Limb (tissue), 2 donors: ENCODE results near the gene TSPAN31.
A peak's percentile ranks its signal among the peaks of the same experiment; 100 is the strongest.
"Not testable (repeated sequence)": the region's sequence is repeated elsewhere in the genome, so short reads cannot be mapped to it uniquely, and the experiment has no call there.

Source experiments
- DNase-seq, 2 donors: peaks; one replicate each; pipeline ENCODE4 v3.0.0-alpha.2; 2016; ENCODE audit errors: extremely low spot score in 2 of 2

The TSPAN31 gene

DNA sequence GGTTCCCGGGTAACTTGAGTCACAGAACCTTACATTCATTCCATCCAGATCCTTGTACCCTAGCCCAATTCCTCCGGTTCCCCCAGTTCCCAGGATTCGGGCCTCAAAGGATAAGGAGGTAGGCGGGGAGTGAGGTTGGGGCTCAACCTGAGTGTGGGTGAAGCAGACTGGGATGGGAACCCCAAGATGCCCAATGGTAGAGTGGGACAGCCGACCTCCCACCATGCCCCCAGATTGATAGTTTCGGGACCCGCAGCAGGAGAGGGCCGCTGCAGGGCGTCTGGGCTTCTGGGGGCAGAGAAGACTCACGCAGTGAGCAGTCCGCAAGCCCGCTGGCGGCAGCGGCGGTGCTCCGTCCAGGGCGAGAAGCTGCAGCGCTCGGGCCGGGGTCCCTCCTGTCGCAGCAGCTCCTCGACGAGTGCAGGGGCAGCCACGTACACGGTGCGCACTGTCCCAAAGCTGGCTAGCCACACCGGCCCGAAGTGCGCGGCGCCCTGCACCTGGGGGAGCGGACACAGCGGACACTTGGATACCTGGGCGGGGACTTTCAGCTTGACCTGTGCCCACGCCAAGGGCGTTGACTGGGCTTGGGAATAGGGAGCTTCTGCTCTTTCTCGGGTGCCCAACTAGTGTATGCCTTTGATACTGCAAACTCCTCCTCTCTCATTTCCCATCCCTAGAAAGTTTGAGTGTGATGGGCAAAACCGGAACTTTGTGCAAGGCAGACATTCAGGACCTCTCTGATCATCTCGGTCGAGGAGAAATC is 21.0 kb downstream of the TSPAN31 start:
- DNase-seq = no peak

DNA sequence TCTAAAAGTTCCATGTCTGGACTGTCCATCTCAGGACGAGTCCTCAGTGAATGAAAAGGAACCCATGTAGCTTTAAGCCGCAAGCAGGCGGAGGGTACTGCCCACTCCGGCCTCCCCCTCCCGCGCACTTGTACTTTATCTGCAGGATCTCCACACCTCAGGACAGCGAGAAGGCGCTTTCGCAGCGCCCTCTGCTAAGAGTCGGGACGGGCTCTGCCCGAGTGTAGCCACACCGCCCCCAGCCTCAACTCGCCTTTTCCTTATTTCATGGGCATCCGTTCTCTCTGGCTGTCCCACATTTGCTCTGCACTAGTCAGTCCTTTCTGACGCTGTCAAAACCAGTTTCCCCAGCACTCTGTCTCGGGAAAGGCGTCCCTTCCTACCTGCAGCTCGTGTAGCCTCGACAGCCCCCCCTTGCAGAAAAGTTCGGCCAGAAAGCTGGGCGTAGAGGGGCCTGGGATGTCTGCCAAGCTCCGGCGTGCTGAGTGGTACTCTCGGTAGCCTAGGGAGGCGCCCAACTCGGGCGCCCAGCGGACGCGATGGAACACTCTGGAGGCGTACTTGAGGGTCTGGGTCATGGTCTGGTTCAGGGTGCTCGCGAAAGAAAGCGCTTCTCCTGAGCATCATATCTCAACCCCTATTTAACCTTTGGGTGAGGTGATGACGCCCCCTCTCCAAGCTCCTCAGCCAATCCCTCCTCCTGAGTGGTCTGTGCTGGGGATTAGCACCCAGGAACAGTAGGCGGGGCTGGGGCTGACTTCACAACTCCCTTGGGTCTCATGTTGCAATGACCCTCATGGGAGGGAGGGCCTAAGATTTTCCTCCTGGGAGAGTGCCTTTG is 21.8 kb downstream of the TSPAN31 start, which contains the start of gene CYP27B1:
Gene CYP27B1, minus strand, starts transcription at position 615 of the 841 bp plus-strand sequence. Its CDS starts 37 bp downstream, at position 578.
- DNase-seq = no peak

DNA sequence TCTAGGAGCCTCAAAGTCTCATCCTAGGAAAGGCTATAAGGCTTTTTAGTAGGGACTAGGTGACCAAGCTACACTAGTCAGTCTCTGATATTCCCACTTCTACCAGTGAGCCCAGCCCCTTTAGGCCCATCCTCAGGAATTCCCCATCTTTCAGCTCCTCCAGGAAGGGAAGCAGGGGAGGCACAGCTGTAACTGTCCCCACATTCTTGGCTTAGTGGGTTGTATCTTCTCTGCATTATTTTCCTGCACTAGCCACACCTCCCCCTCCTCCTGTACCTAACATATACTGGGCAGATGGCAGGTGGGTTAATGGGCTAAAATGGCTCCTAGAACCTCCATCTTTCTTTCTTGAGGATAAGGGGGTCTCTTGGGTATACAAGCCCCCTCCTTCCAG is 22.5 kb downstream of the TSPAN31 start:
- no peak for DNase-seq

DNA sequence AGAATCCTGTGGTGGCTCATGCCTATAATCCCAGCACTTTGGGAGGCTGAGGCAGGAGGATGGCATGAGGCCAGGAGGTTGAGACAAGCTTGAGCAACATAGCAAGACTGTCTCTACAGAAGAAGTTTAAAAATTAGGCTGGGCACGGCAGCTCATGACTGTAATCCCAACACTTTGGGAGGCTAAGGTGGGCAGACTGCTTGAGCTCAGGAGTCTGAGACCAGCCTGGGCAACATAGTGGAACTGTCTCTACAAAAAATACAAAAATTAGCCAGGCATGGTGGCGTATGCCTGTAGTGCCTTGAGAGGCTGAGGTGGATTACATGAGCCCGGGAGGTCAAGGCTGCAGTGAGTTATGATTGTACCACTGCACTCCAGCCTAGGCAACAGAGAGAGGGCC is 23.0 kb downstream of the TSPAN31 start:
- DNase-seq = no peak

DNA sequence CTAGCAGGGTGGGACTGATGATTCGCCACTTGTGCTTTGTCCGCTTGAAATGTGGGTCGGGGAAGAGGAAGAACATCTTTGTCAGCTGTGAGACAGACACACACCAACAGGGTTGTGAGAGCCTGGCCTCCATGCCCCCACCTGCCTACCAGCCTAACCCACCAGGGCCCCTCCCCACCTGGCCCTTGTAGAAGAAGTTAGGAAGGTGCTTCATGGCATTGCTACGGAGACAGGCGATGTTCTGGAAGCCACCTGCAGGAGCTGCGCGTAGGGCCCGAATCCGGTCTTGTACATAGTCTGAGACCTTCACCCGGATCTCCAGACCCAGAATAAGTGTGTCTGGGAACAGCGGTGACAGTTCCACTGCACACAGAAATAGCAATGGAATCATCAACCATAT is 24.8 kb downstream of the TSPAN31 start:
- DNase-seq = no peak

- no peak for DNase-seq
Observed at GRCh38 chr12:57770734-57771133, 25.9 kb downstream of the TSPAN31 start.

DNA sequence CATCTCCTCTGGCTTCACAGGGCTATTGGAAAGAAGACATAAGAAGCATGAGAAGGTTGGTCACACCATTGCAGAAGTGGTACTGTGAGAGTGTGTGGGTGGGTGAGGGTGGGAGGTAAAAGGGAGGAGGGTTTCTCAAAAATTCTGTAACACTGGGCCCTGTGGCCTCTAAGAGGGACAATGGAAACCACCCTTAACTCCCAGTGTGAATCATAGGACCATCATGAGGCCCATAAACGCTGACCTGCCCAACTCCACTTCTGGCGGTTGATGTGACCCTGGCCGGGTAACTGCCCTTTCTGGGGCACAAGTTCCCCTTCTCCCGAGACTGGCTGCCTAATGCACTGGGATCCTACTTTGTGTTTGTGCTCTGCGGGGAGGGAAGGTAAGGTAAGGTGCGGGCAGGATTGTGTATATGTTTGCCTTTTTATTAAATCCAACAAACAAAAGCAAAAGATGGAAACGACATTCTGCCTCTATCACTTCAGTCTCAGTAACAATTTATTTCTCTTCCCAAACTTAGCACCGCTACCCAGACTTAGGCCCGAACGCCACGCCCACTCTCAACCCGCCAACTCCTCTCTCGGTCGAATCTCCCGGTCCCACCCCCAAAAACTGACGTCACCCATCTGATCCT is 26.5 kb downstream of the TSPAN31 start:
- DNase-seq = peak in 1 of 2 donors; percentile 95

- peak; percentile 95 to 97 for DNase-seq
Observed at GRCh38 chr12:57771873-57772428, 27.1 kb downstream of the TSPAN31 start, which contains the start of gene METTL1. METTL1 (minus strand) TSS chr12:57772105; CDS start chr12:57772083, 22 bp downstream.

DNA sequence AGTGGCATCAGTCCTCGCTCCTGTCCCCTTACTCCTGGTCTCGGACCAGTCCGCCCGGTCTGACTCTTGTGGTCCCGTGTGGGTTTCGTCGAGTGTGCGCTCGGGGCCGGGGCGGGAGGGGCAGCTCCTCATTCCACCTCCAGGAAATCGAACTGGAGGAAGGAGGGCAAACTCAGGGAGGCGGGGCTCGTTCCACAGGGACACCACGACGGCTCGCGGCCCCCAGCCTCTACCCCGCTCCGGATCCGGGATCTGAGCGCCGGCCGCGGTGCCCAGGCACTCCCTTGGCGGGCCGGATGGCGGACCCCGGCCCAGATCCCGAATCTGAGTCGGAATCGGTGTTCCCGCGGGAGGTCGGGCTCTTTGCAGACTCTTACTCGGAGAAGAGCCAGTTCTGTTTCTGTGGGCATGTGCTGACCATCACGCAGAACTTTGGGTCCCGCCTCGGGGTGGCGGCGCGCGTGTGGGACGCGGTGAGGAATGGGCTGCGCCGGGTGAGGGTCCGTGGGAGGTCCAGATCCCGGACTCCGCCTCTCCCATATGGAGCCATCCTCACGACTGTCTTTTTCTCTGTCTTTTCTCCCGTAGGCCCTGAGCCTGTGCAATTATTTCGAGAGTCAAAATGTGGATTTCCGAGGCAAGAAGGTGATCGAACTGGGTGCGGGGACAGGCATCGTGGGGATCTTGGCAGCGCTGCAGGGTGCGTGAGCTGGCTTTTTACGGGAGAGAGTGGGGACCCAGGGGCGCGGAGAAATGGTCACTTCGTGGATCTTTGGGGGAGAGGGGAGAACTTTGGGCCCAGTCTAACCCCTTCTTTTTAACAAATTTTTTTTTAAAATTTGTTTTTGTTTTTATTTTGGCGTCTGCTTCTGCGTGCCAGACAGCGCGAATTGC is 27.8 kb downstream of the TSPAN31 start, which contains the start of gene EEF1AKMT3:
Gene EEF1AKMT3, plus strand, starts transcription at position 186 of the 894 bp plus-strand sequence. Its CDS starts 111 bp downstream, at position 297.
- DNase-seq = peak in 1 of 2 donors; percentile 79

GRCh38 chr12:57774634-57775033 is 29.8 kb downstream of the TSPAN31 start:
- not testable (repeated sequence) for DNase-seq

GRCh38 chr12:57775044-57775443 is 30.2 kb downstream of the TSPAN31 start:
- no peak for DNase-seq

DNA sequence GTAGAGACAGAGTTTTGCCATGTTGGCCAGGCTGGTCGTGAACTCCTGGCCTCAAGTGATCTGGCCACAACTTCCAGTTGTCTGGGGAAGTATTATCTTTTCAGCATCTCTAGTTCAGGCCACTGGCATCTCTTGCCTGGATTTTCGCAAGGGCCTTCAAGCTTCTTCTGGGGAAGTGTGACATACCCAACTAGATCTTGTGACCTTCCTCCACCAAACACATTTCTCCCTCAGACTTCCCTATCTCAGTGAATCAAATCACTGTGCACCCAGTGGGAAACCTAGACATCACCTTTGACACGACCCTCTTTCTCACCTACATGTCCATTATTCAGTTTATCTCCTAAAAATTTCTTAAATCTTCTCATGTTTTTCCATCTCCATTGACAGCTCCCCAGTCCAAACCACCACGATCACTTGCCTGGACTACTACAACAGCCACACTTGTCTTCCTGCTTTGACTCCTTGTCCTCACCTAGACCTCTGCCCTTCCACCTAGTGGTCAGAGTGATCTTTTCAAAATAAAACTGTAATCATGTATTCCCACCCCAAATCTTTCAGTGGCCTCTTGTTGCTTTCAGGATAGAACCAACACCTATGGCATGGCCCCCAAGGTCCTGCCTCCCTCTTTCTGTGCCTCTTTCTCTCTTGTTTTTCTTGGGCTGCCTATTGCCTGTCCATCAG is 30.9 kb downstream of the TSPAN31 start:
- DNase-seq = no peak

DNA sequence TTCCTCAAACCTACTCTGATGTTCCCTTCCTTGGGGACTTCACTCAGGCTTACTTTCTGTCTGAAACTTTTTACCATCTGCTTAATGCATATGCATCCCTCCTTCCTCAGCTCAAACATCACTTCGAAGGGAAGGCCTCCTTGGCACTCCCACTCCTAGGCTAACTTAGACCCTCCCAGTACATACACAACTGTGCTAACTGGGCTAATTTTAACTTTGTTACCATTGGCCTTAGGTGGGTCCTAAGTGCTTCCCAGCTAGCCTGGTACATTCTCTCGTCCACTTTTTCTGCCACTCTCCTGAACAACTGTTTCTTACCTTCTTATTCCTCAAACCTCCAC is 31.4 kb downstream of the TSPAN31 start:
- DNase-seq = no peak

GRCh38 chr12:57777367-57777766 is 32.5 kb downstream of the TSPAN31 start:
- no peak for DNase-seq

DNA sequence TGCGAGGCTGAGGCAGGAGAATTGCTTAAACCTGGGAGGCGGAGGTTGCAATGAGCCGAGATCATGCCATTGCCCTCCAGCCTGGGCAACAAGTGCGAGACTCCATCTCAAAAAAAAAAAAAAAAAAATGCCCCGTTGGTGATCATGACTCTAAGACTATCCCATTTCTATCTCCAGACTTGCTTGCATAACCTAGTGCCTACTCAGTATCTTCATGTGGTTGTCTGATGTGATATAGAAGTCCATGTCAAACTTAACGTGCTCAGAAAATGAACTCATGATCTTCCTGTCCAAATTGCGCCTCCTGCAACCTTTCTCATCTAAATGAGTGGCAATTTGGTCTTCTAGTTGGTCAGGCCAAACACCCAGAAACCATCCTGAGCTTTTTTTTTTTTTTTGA is 33.1 kb downstream of the TSPAN31 start:
- DNase-seq = no peak

DNA sequence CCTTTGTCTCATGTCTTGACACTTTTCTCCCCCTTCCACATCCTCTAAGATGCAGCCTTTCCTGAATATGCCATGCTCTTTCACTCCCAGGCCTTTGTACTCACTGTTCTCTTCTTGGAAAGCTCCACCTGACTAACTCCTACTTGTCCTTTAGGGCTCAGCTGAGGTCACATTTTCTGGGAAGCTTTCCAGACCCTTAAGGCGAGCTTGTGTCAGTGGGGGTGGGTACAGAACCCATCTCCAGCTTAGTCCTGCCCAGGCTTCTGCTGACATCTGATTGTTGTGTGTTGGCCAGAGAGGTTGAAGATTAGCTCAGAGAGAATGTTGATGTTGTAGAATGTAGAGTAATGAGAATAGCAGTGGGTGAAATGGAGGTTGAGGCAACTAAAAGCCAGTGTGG is 34.9 kb downstream of the TSPAN31 start:
- DNase-seq = no peak

DNA sequence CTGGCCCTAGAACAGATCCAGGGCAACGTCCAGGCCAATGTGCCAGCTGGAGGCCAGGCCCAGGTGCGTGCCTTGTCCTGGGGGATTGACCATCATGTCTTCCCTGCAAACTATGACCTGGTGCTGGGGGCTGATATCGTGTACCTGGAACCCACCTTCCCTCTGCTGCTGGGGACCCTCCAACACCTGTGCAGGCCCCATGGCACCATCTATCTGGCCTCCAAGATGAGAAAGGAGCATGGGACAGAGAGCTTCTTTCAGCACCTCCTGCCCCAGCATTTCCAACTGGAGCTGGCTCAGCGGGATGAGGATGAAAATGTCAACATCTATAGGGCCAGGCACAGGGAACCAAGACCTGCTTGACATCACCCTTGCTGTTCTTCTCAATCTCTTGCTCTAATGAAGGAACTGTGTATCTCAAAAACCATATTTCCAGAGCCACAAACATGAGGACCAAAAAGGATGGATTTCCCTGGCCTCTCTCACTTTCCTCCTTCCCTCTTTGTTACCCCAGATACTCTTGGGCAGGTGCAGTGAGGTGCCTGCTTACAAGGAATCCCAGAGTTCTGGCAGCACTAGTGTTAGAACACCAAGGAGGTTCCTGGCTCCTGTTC is 35.6 kb downstream of the TSPAN31 start:
- DNase-seq = no peak

DNA sequence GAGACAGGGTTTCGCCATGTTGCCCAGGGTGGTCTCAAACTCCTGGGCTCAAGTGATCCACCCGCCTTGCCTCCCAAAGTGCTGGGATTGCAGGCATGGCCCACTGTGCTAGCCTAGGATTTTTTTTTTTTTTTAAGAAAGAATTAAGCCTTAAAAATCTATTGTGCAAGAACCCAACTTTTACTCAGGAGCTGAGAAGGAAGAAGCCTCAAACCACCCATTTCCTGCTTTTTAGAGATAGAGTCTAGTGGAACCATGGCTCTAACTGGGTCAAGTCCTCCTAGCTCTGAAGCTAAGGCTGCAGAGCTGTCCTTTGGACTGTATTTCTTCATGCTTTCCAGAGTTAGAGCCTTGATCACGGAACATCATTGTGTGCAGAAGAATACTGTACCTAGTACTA is 36.4 kb downstream of the TSPAN31 start:
- DNase-seq = no peak

DNA sequence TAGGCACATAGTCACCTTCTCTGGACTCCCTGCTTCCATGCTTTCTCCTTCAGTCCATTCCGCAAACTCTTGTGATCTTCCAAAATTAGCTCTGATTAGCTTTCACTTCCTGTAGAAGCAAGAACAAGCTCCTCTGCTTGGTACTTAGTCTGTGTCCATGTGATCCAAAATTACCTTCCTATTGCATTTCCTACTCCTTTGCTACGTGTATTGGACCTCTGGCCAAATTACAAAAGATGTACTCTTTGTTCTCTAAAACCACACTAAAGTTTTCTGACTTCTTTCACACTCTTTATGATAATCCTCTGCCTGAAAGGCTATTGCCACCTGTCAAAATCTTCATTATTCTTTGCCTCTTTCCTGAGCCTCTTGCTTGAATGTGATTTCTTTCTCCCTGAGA is 37.0 kb downstream of the TSPAN31 start:
- DNase-seq = no peak

- DNase-seq = no peak
Observed at GRCh38 chr12:57782243-57782607, 37.4 kb downstream of the TSPAN31 start.
